Osteocyte (in vitro differentiated cells): Measurements from ENCODE around the gene CYTH2. TPM values are rescaled to one million over a fixed set of nuclear protein-coding genes. Genes with fewer than 3 reads are reported as not detected.

ENCODE experiments used
- DNase-seq: peaks from one replicate; pipeline ENCODE4 v3.0.0; 2021; ENCODE audit warnings: mixed read lengths; ENCODE audit not compliant: unreplicated experiment; ENCODE audit errors: extremely low spot score
- H3K27ac Mint-ChIP-seq: one replicate; pipeline ENCODE4 v1.8.0; 2021; ENCODE audit warnings: mild to moderate bottlenecking, mixed read lengths; ENCODE audit not compliant: unreplicated experiment
- H3K27me3 Mint-ChIP-seq: one replicate; pipeline ENCODE4 v1.8.0; 2021; ENCODE audit warnings: mixed read lengths; ENCODE audit not compliant: unreplicated experiment
- H3K36me3 Mint-ChIP-seq: one replicate; pipeline ENCODE4 v1.8.0; 2021; ENCODE audit warnings: mixed read lengths; ENCODE audit not compliant: unreplicated experiment
- H3K4me1 Mint-ChIP-seq: one replicate; pipeline ENCODE4 v1.8.0; 2021; ENCODE audit warnings: mixed read lengths; ENCODE audit not compliant: unreplicated experiment
- H3K4me3 Mint-ChIP-seq: one replicate; pipeline ENCODE4 v1.8.0; 2021; ENCODE audit warnings: mild to moderate bottlenecking, moderate library complexity, mixed read lengths; ENCODE audit not compliant: unreplicated experiment
- H3K9me3 Mint-ChIP-seq: one replicate; pipeline ENCODE4 v1.8.0; 2021; ENCODE audit warnings: mixed read lengths; ENCODE audit not compliant: unreplicated experiment
- total RNA-seq: library from RNA; stranded (reverse); gene quantifications from 2 replicates; pipeline ENCODE4 v1.2.1, GENCODE V29; 2021
- TF ChIP-seq, protein P1 (sequence below): fragments of 200-600 bp; sonication (generic); IDR thresholded peaks from 2 replicates; pipeline ENCODE4 v1.5.0; 2021; ENCODE audit warnings: antibody characterized with exemption, mild to moderate bottlenecking, moderate library complexity

The CYTH2 gene
- total RNA-seq, 1 donor from 2014 or later, result 107 TPM

- TF ChIP-seq, protein P1, sequence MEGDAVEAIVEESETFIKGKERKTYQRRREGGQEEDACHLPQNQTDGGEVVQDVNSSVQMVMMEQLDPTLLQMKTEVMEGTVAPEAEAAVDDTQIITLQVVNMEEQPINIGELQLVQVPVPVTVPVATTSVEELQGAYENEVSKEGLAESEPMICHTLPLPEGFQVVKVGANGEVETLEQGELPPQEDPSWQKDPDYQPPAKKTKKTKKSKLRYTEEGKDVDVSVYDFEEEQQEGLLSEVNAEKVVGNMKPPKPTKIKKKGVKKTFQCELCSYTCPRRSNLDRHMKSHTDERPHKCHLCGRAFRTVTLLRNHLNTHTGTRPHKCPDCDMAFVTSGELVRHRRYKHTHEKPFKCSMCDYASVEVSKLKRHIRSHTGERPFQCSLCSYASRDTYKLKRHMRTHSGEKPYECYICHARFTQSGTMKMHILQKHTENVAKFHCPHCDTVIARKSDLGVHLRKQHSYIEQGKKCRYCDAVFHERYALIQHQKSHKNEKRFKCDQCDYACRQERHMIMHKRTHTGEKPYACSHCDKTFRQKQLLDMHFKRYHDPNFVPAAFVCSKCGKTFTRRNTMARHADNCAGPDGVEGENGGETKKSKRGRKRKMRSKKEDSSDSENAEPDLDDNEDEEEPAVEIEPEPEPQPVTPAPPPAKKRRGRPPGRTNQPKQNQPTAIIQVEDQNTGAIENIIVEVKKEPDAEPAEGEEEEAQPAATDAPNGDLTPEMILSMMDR, result no peak
- Mint-ChIP-seq H3K27me3 (no peaks in the 10 kb centered on the region), H3K9me3 (no peaks in the 10 kb centered on the region), H3K4me1 (peaks cover 2% of the 10 kb centered on the region), H3K36me3 (peaks cover 33% of the 10 kb centered on the region), H3K27ac (no peak overlapping the region), H3K4me3 (no peak overlapping the region)
- no peak for DNase-seq
These were observed 16.6 kb upstream of the CYTH2 start for GRCh38 chr19:48452289-48453190.

- Mint-ChIP-seq H3K36me3 (peaks cover 22% of the 10 kb centered on the region), H3K9me3 (no peaks in the 10 kb centered on the region), H3K27ac (no peak overlapping the region), H3K4me1 (peaks cover 2% of the 10 kb centered on the region), H3K4me3 (no peak overlapping the region), H3K27me3 (no peaks in the 10 kb centered on the region)
- TF ChIP-seq, protein P1, result no peak
- DNase-seq, result no peak
These were observed 14.9 kb upstream of the CYTH2 start for GRCh38 chr19:48454150-48454730.

DNA sequence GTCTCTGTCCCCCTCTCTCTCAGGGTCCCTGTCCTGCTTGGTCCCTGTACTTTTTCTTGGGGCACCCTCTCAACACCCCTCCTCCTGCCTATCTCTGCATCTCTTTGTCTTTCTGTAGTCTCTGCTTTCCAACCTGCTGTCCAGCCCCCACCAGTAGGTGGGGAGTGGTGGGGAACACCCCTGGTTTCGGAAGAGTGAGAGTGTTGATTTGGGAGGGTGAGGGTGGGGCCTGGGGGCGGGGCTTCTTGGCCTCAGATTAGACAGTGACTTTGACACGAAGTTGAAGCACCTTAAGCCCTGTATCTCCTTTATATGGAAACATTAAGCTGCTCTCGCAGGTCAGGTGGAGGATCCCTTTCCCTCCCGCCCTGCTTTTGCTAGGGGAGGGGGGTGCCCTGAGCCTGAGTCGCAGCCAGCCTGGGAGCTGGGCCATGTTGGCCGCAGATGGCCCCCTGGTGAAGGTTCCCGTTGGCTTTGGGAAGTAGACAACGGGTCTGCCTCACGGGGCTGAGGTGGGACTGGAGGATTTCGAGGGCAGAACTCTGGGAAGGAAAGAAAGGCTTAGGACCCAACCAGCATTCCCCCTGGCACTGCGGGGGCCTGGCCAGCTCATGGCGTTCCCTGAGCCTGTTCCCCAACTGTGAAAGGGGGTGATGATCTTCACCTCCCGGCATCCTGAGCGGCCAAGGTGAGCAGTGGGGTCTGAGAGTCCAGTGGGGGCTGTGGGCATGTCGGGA, 13.8 kb upstream of the CYTH2 start, which contains the start of gene KCNJ14:
Gene KCNJ14, plus strand, starts transcription at position 404 of the 737 bp plus-strand sequence. CDS start 6,151 bp downstream, outside the sequence.
- Mint-ChIP-seq H3K36me3 (peaks cover 17% of the 10 kb centered on the region), H3K27me3 (no peaks in the 10 kb centered on the region), H3K4me3 (no peak within 1 kb of the TSS), H3K27ac (no peak within 1 kb of the TSS), H3K9me3 (no peaks in the 10 kb centered on the region), H3K4me1 (peaks cover 2% of the 10 kb centered on the region)
- no peak for DNase-seq
- TF ChIP-seq, protein P1, result no peak

DNA sequence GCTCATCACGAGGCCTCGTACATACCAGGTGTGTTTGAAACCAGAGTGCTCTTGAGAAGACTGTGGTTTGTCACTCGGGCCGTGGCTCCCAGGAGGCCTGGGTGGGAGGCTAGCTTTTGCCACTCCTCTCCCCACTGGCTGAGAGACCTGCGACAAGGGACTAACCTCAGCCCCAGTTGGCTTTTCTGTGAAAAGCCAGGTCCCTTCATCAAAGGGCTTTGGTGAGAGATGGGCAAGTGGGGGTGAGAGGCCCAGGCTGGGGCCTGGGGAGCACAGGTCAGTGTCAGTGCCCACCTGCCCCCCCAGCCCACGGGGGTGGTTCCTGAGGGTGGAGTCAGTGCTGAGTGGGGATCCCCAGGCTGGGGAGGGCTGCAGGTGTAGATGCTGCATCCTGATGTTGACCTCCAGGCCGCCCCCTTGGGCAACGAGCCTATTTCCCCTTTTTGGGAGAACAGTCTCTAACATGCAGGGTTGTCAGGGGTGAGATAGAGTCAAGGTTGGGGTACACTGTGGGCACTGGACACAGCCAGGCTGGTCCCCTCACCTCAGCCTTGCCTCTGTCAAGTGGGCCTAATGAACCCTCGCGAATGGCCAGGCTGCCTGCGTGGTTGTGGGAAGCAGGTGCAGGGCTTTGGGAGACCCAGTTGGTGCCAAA, 13.1 kb upstream of the CYTH2 start:
- Mint-ChIP-seq H3K27ac (no peak overlapping the region), H3K4me3 (no peak overlapping the region), H3K36me3 (peaks cover 17% of the 10 kb centered on the region), H3K27me3 (no peaks in the 10 kb centered on the region), H3K4me1 (peaks cover 2% of the 10 kb centered on the region), H3K9me3 (no peaks in the 10 kb centered on the region)
- DNase-seq, result no peak
- TF ChIP-seq, protein P1, result no peak
